Measurements from ENCODE around the gene ARHGAP18.

ARHGAP18 gene

GRCh38 chr6:129683601-129684322 is 26.2 kb downstream of the ARHGAP18 start:
- Histone ChIP-seq H3K14ac (ENCODE audit: low read length) (peak overlapping the region; percentile 32), H3K4me1 (ENCODE audit: control insufficient read depth in 1 of 2, insufficient read depth in 2 of 2, low read length in 2 of 2) (peaks cover 10 to 25% of the 10 kb centered on the region in 2 experiments), H3K4me3 (ENCODE audit: low read depth, low read length) (no peak overlapping the region), H3K79me1 (ENCODE audit: low read length) (peaks cover 19% of the 10 kb centered on the region), H2BK12ac (ENCODE audit: low read length) (peak overlapping the region; percentile 90), H3K18ac (ENCODE audit: low read length) (no peak overlapping the region), H4K12ac (ENCODE audit: low read depth, low read length) (no peak overlapping the region), H3K23ac (ENCODE audit: low read length) (no peak overlapping the region), H2AK5ac (ENCODE audit: low read length) (no peak overlapping the region), H4K8ac (ENCODE audit: low read depth, low read length) (no peak overlapping the region), H3K4ac (ENCODE audit: low read depth, low read length) (peak overlapping the region; percentile 52), H3K36me3 (ENCODE audit: control insufficient read depth in 1 of 2, insufficient read depth in 2 of 2, low read length in 2 of 2) (peaks cover 0 to 4% of the 10 kb centered on the region in 2 experiments), H3K9me3 (ENCODE audit: insufficient read depth, low read depth, low read length) (no peaks in the 10 kb centered on the region), H3K4me2 (ENCODE audit: low read length) (no peak overlapping the region), H3K27ac (ENCODE audit: low read depth, low read length) (peak overlapping the region; percentile 87), H2AFZ (ENCODE audit: insufficient read depth, low read length, poor library complexity) (no peak overlapping the region), H3K9ac (ENCODE audit: low read length) (no peak overlapping the region), H2BK5ac (ENCODE audit: low read depth, low read length, poor library complexity) (peak overlapping the region; percentile 46), H4K91ac (ENCODE audit: low read depth, low read length) (peak overlapping the region; percentile 60), H2BK120ac (ENCODE audit: insufficient read depth, low read length, poor library complexity) (peak overlapping the region; percentile 49), H3K79me2 (ENCODE audit: control insufficient read depth, insufficient read depth, low read length, poor library complexity) (peaks cover 4% of the 10 kb centered on the region), H3K27me3 (ENCODE audit: insufficient read depth, low read length) (no peaks in the 10 kb centered on the region)
- peak; percentile 82 to 85 for DNase-seq
- 100% methylated on average over 1 of the region's 9 CpGs for WGBS (ENCODE audit: extremely low coverage, insufficient coverage, insufficient read length)

- Histone ChIP-seq H2AK5ac (ENCODE audit: low read length) (no peak overlapping the region), H4K91ac (ENCODE audit: low read depth, low read length) (no peak overlapping the region), H3K23ac (ENCODE audit: low read length) (no peak overlapping the region), H3K36me3 (ENCODE audit: control insufficient read depth in 1 of 2, insufficient read depth in 2 of 2, low read length in 2 of 2) (peaks cover 0 to 4% of the 10 kb centered on the region in 2 experiments), H3K4me3 (ENCODE audit: low read depth, low read length) (no peak overlapping the region), H3K9me3 (ENCODE audit: insufficient read depth, low read depth, low read length) (no peaks in the 10 kb centered on the region), H2BK12ac (ENCODE audit: low read length) (peak overlapping the region; percentile 93), H3K4me1 (ENCODE audit: control insufficient read depth in 1 of 2, insufficient read depth in 2 of 2, low read length in 2 of 2) (peaks cover 7 to 19% of the 10 kb centered on the region in 2 experiments), H3K4ac (ENCODE audit: low read depth, low read length) (no peak overlapping the region), H4K8ac (ENCODE audit: low read depth, low read length) (no peak overlapping the region), H2AFZ (ENCODE audit: insufficient read depth, low read length, poor library complexity) (no peak overlapping the region), H3K27ac (ENCODE audit: low read depth, low read length) (no peak overlapping the region), H3K14ac (ENCODE audit: low read length) (no peak overlapping the region), H3K9ac (ENCODE audit: low read length) (no peak overlapping the region), H3K79me2 (ENCODE audit: control insufficient read depth, insufficient read depth, low read length, poor library complexity) (peaks cover 4% of the 10 kb centered on the region), H3K79me1 (ENCODE audit: low read length) (peaks cover 14% of the 10 kb centered on the region), H4K12ac (ENCODE audit: low read depth, low read length) (no peak overlapping the region), H2BK5ac (ENCODE audit: low read depth, low read length, poor library complexity) (no peak overlapping the region), H3K4me2 (ENCODE audit: low read length) (no peak overlapping the region), H3K18ac (ENCODE audit: low read length) (no peak overlapping the region), H3K27me3 (ENCODE audit: insufficient read depth, low read length) (no peaks in the 10 kb centered on the region), H2BK120ac (ENCODE audit: insufficient read depth, low read length, poor library complexity) (no peak overlapping the region)
- DNase-seq, result no peak
- WGBS (ENCODE audit: extremely low coverage, insufficient coverage, insufficient read length), result no CpG with 5 or more reads among the region's 2 CpGs
Observed at GRCh38 chr6:129681913-129682205, 28.1 kb downstream of the ARHGAP18 start.

- Histone ChIP-seq H3K4me3 (ENCODE audit: low read depth, low read length) (no peak overlapping the region), H3K36me3 (ENCODE audit: control insufficient read depth in 1 of 2, insufficient read depth in 2 of 2, low read length in 2 of 2) (no peaks in the 10 kb centered on the region), H3K9ac (ENCODE audit: low read length) (no peak overlapping the region), H3K27me3 (ENCODE audit: insufficient read depth, low read length) (no peaks in the 10 kb centered on the region), H3K23ac (ENCODE audit: low read length) (no peak overlapping the region), H2BK12ac (ENCODE audit: low read length) (peak overlapping the region; percentile 54), H4K12ac (ENCODE audit: low read depth, low read length) (no peak overlapping the region), H3K27ac (ENCODE audit: low read depth, low read length) (peak overlapping the region; percentile 78), H3K79me2 (ENCODE audit: control insufficient read depth, insufficient read depth, low read length, poor library complexity) (peaks cover 1% of the 10 kb centered on the region), H4K8ac (ENCODE audit: low read depth, low read length) (peak overlapping the region; percentile 61), H4K91ac (ENCODE audit: low read depth, low read length) (no peak overlapping the region), H2AK5ac (ENCODE audit: low read length) (no peak overlapping the region), H3K18ac (ENCODE audit: low read length) (peak overlapping the region; percentile 63), H3K79me1 (ENCODE audit: low read length) (peaks cover 9% of the 10 kb centered on the region), H3K14ac (ENCODE audit: low read length) (peak overlapping the region; percentile 41), H3K4me1 (ENCODE audit: control insufficient read depth in 1 of 2, insufficient read depth in 2 of 2, low read length in 2 of 2) (peaks cover 2 to 14% of the 10 kb centered on the region in 2 experiments), H3K4ac (ENCODE audit: low read depth, low read length) (no peak overlapping the region), H3K9me3 (ENCODE audit: insufficient read depth, low read depth, low read length) (no peaks in the 10 kb centered on the region), H2BK120ac (ENCODE audit: insufficient read depth, low read length, poor library complexity) (no peak overlapping the region), H3K4me2 (ENCODE audit: low read length) (no peak overlapping the region), H2BK5ac (ENCODE audit: low read depth, low read length, poor library complexity) (peak overlapping the region; percentile 57), H2AFZ (ENCODE audit: insufficient read depth, low read length, poor library complexity) (no peak overlapping the region)
- DNase-seq, result peak in 1 of 2 donors; percentile 57
- no CpG with 5 or more reads among the region's 4 CpGs for WGBS (ENCODE audit: extremely low coverage, insufficient coverage, insufficient read length)
Observed at GRCh38 chr6:129680633-129681032, 29.3 kb downstream of the ARHGAP18 start.

- peaks cover 1% of the 10 kb centered on the region for H3K79me2 ChIP-seq (ENCODE audit: control insufficient read depth, insufficient read depth, low read length, poor library complexity)
- peaks cover 6% of the 10 kb centered on the region for H3K79me1 ChIP-seq (ENCODE audit: low read length)
- peaks cover 2 to 12% of the 10 kb centered on the region in 2 experiments for H3K4me1 ChIP-seq (ENCODE audit: control insufficient read depth in 1 of 2, insufficient read depth in 2 of 2, low read length in 2 of 2)
- no peaks in the 10 kb centered on the region for H3K27me3 ChIP-seq (ENCODE audit: insufficient read depth, low read length)
- H4K91ac ChIP-seq (ENCODE audit: low read depth, low read length), result no peak overlapping the region
- no peak overlapping the region for H4K12ac ChIP-seq (ENCODE audit: low read depth, low read length)
- no peak overlapping the region for H3K9ac ChIP-seq (ENCODE audit: low read length)
- no peak overlapping the region for H3K4ac ChIP-seq (ENCODE audit: low read depth, low read length)
- H3K36me3 ChIP-seq (ENCODE audit: control insufficient read depth in 1 of 2, insufficient read depth in 2 of 2, low read length in 2 of 2), result no peaks in the 10 kb centered on the region
- no peak overlapping the region for H3K14ac ChIP-seq (ENCODE audit: low read length)
- H2AK5ac ChIP-seq (ENCODE audit: low read length), result no peak overlapping the region
- no peak overlapping the region for H4K8ac ChIP-seq (ENCODE audit: low read depth, low read length)
- peak; percentile 64 to 72 for DNase-seq
- no peak overlapping the region for H3K4me3 ChIP-seq (ENCODE audit: low read depth, low read length)
- H2AFZ ChIP-seq (ENCODE audit: insufficient read depth, low read length, poor library complexity), result no peak overlapping the region
- H3K9me3 ChIP-seq (ENCODE audit: insufficient read depth, low read depth, low read length), result no peaks in the 10 kb centered on the region
- no CpG with 5 or more reads among the region's 3 CpGs for WGBS (ENCODE audit: extremely low coverage, insufficient coverage, insufficient read length)
- H2BK120ac ChIP-seq (ENCODE audit: insufficient read depth, low read length, poor library complexity), result no peak overlapping the region
- no peak overlapping the region for H3K27ac ChIP-seq (ENCODE audit: low read depth, low read length)
- H3K18ac ChIP-seq (ENCODE audit: low read length), result no peak overlapping the region
- no peak overlapping the region for H2BK5ac ChIP-seq (ENCODE audit: low read depth, low read length, poor library complexity)
- H2BK12ac ChIP-seq (ENCODE audit: low read length), result no peak overlapping the region
- no peak overlapping the region for H3K23ac ChIP-seq (ENCODE audit: low read length)
- no peak overlapping the region for H3K4me2 ChIP-seq (ENCODE audit: low read length)
Observed at GRCh38 chr6:129679758-129680157, 30.2 kb downstream of the ARHGAP18 start.

All from trophoblast cell (in vitro differentiated cells and primary cell).